CD4-positive, alpha-beta T cell treated with Interleukin-21 for 1 hour (primary cell): ENCODE data around the gene OR2A14.
"Not testable (repeated sequence)": the region's sequence is repeated elsewhere in the genome, so short reads cannot be mapped to it uniquely, and the experiment has no call there.

Source experiments
- DNase-seq: peaks from one replicate; pipeline ENCODE4 v3.0.0-alpha.2; 2020

OR2A14 gene

GRCh38 chr7:144122876-144123275 lies at the start of gene OR2A14:
OR2A14 (plus strand) TSS chr7:144123176; CDS start chr7:144129113, 5,937 bp downstream.
- DNase-seq, result no peak

- DNase-seq, result no peak
Observed at GRCh38 chr7:144074374-144074773, 48.6 kb upstream of the OR2A14 start.

- DNase-seq, result no peak
Observed at GRCh38 chr7:144085978-144086377, 37.0 kb upstream of the OR2A14 start, which contains the start of gene OR2A12. OR2A12 (plus strand) TSS chr7:144086278; CDS start chr7:144095108, 8,830 bp downstream.

- DNase-seq, result no peak
Observed at GRCh38 chr7:144086730-144087129, 36.2 kb upstream of the OR2A14 start.

GRCh38 chr7:144087230-144087629 lies 35.7 kb upstream of the OR2A14 start:
- no peak for DNase-seq

GRCh38 chr7:144090667-144091066 lies 32.3 kb upstream of the OR2A14 start:
- DNase-seq, result no peak

GRCh38 chr7:144098776-144099175 lies 24.2 kb upstream of the OR2A14 start:
- no peak for DNase-seq

GRCh38 chr7:144100607-144101006 lies 22.4 kb upstream of the OR2A14 start:
- no peak for DNase-seq

GRCh38 chr7:144102041-144102440 lies 20.9 kb upstream of the OR2A14 start:
- no peak for DNase-seq

GRCh38 chr7:144105211-144105610 lies 17.8 kb upstream of the OR2A14 start:
- DNase-seq, result no peak

GRCh38 chr7:144109283-144109682 lies 13.7 kb upstream of the OR2A14 start, which contains the start of gene OR2A2:
OR2A2 (plus strand) TSS chr7:144109583; CDS start chr7:144109583, 0 bp downstream.
- DNase-seq, result no peak

- no peak for DNase-seq
Observed at GRCh38 chr7:144110272-144110671, 12.7 kb upstream of the OR2A14 start.

GRCh38 chr7:144113651-144114050 lies 9.3 kb upstream of the OR2A14 start:
- no peak for DNase-seq

GRCh38 chr7:144118341-144118740 lies 4.6 kb upstream of the OR2A14 start:
- no peak for DNase-seq

- peak; percentile 83 for DNase-seq
Observed at GRCh38 chr7:144127714-144128334, 4.8 kb downstream of the OR2A14 start.

- not testable (repeated sequence) for DNase-seq
Observed at GRCh38 chr7:144129601-144130000, 6.6 kb downstream of the OR2A14 start.

GRCh38 chr7:144130730-144131129 lies 7.8 kb downstream of the OR2A14 start:
- DNase-seq, result no peak

GRCh38 chr7:144132262-144132661 lies 9.3 kb downstream of the OR2A14 start:
- DNase-seq, result no peak

- no peak for DNase-seq
Observed at GRCh38 chr7:144133307-144133706, 10.3 kb downstream of the OR2A14 start.

GRCh38 chr7:144134116-144134515 lies 11.1 kb downstream of the OR2A14 start:
- no peak for DNase-seq

- DNase-seq, result no peak
Observed at GRCh38 chr7:144137501-144137900, 14.5 kb downstream of the OR2A14 start.

- DNase-seq, result no peak
Observed at GRCh38 chr7:144142187-144142586, 19.2 kb downstream of the OR2A14 start.

- DNase-seq, result no peak
Observed at GRCh38 chr7:144144426-144144825, 21.4 kb downstream of the OR2A14 start.

GRCh38 chr7:144148224-144148827 lies 25.4 kb downstream of the OR2A14 start:
- no peak for DNase-seq

GRCh38 chr7:144158861-144159260 lies 35.9 kb downstream of the OR2A14 start:
- DNase-seq, result no peak
